Measurements from ENCODE around the gene MRPL40. TPM values are rescaled to one million over a fixed set of nuclear protein-coding genes. Genes with fewer than 3 reads are reported as not detected.

MRPL40 gene
- total RNA-seq: 26.3 and 29.7 TPM in 2 replicates

GRCh38 chr22:19432133-19432851, at the start of gene MRPL40:
TSS of gene MRPL40 (plus strand) at chr22:19432545. CDS start at chr22:19432555, 10 bp downstream.

GRCh38 chr22:19431649-19432132, 654 bp upstream of the MRPL40 start, which contains the start of gene HIRA:
TSS of gene HIRA (minus strand) at chr22:19431733. CDS start at chr22:19431476, 257 bp downstream.

GRCh38 chr22:19447330-19448075, 15.2 kb downstream of the MRPL40 start, which contains the start of gene C22orf39:
TSS of gene C22orf39 (minus strand) at chr22:19447711. CDS start at chr22:19447688, 23 bp downstream.

GRCh38 chr22:19478901-19479354, 46.6 kb downstream of the MRPL40 start, which contains the start of gene UFD1:
TSS of gene UFD1 (minus strand) at chr22:19479193. CDS start at chr22:19479085, 108 bp downstream.

GRCh38 chr22:19479355-19480172, 47.2 kb downstream of the MRPL40 start, which contains the start of gene CDC45:
TSS of gene CDC45 (plus strand) at chr22:19479920. CDS start at chr22:19479969, 49 bp downstream.

Other genes starting within 250 kb of the MRPL40 start
- 34.4 TPM in 2 replicates for gene CLTCL1, start 140.8 kb upstream of the MRPL40 start, total RNA-seq
- gene HIRA, start 812 bp upstream of the MRPL40 start, total RNA-seq: 20.8 and 34.2 TPM in 2 replicates
- gene C22orf39, start 15.2 kb downstream of the MRPL40 start, total RNA-seq: 15.1 and 15.7 TPM in 2 replicates
- gene UFD1, start 46.6 kb downstream of the MRPL40 start, total RNA-seq: 49.0 and 57.0 TPM in 2 replicates
- gene CDC45, start 47.4 kb downstream of the MRPL40 start, total RNA-seq: 1.2 and 12.0 TPM in 2 replicates
- gene CLDN5, start 91.9 kb downstream of the MRPL40 start, total RNA-seq: 0.74 and 0.89 TPM in 2 replicates

Data from smooth muscle cell of the umbilical artery (primary cell).